K562 (cell line): ENCODE data around the gene KIF7. TPM values are rescaled to one million over a fixed set of nuclear protein-coding genes. Genes with fewer than 3 reads are reported as not detected.

Source experiments
- ATAC-seq: fragments of 200-7000 bp; cut with Tn5 transposase; 3 replicates; pipeline ENCODE4 v1.9.1; 2020; ENCODE audit warnings: moderate library complexity
- BruUV-seq: library from RNA; stranded (reverse); fragments of 400-500 nt; replicated peaks from 2 replicates; lab custom pipeline; 2021; lab: Mats Ljungman, UMichigan
- CTCF ChIA-PET: fragments of 300-600 bp; formaldehyde crosslinking; extraction: SDS; loops from one replicate; lab custom pipeline; 2021; ENCODE audit warnings: low intra/inter-chr PET ratio; lab: Yijun Ruan, JAX
- POLR2A ChIA-PET: fragments of 300-600, 350-650 bp; sonication (Branson Sonifier 250); formaldehyde crosslinking; extraction: SDS; loops from one replicate; lab custom pipeline; 2021; ENCODE audit warnings: antibody characterized with exemption, inconsistent platforms; lab: Yijun Ruan, JAX
- DNase-seq, 4 experiments: peaks; one replicate each; pipeline versions ENCODE4 v3.0.0 to v3.0.0-alpha.2; 2011 to 2018; ENCODE audit warnings: low spot score in 3 of 4, mixed read lengths in 3 of 4; ENCODE audit errors: extremely low read depth in 1 of 4
- FAIRE-seq: peaks from 2 replicates; lab custom pipeline; 2011; peaks lifted over from hg19 to GRCh38; lab: Jason Lieb, UNC
- H2AFZ ChIP-seq: 2 replicates; pipeline ENCODE4 v1.6.0; 2011; ENCODE audit warnings: low read depth, low read length, control low read depth, inconsistent platforms
- H3K27ac ChIP-seq: fragments of 200-600 bp; 3 replicates; pipeline ENCODE4 v1.8.0; 2011; ENCODE audit warnings: low read depth, mild to moderate bottlenecking, control low read depth, inconsistent platforms, low read length, moderate library complexity, mixed read lengths; ENCODE audit errors: extremely low read depth
- H3K27me3 ChIP-seq, 2 experiments: fragments of 300-600 bp in 1 of 2; 2 replicates in 1 of 2; 3 replicates in 1 of 2; pipeline versions ENCODE4 v1.6.0 to v1.8.0; 2011; ENCODE audit warnings: inconsistent platforms in 2 of 2, low read length in 2 of 2, mild to moderate bottlenecking in 1 of 2, mixed read lengths in 1 of 2, moderate library complexity in 1 of 2; ENCODE audit not compliant: control insufficient read depth in 2 of 2, insufficient read depth in 2 of 2
- H3K36me3 ChIP-seq: fragments of 300-600 bp; 3 replicates; pipeline ENCODE4 v1.8.0; 2011; ENCODE audit warnings: mild to moderate bottlenecking, low read length, inconsistent platforms; ENCODE audit not compliant: control insufficient read depth, insufficient read depth
- H3K4me1 ChIP-seq, 2 experiments: fragments of 200-600 bp in 1 of 2; replicated peaks in 1 of 2; 2 replicates in 1 of 2; 3 replicates in 1 of 2; pipeline versions ENCODE4 v1.5.1 to v1.8.0; 2011; ENCODE audit warnings: inconsistent platforms in 2 of 2, low read length in 2 of 2, mild to moderate bottlenecking in 1 of 2, mixed read lengths in 1 of 2, moderate library complexity in 1 of 2; ENCODE audit not compliant: control insufficient read depth in 2 of 2, insufficient read depth in 2 of 2
- H3K4me2 ChIP-seq: 2 replicates; pipeline ENCODE4 v1.6.1; 2011; ENCODE audit warnings: low read length, control low read depth, inconsistent platforms, mixed read lengths; ENCODE audit not compliant: insufficient read depth
- H3K4me3 ChIP-seq: fragments of 200-600 bp; sonication (generic), shearing (Covaris generic); 2 replicates; pipeline ENCODE4 v1.5.1; 2016; ENCODE audit warnings: control low read depth, inconsistent platforms
- H3K79me2 ChIP-seq: fragments of 200-600 bp; 3 replicates; pipeline ENCODE4 v1.8.0; 2011; ENCODE audit warnings: low read length, inconsistent platforms; ENCODE audit not compliant: control insufficient read depth, insufficient read depth
- H3K9ac ChIP-seq, 2 experiments: 2 replicates each; pipeline versions ENCODE4 v1.6.0 to v1.6.1; 2011; ENCODE audit warnings: low read depth in 2 of 2, low read length in 2 of 2, control low read depth in 1 of 2, inconsistent platforms in 1 of 2, mild to moderate bottlenecking in 1 of 2, mixed read lengths in 1 of 2; ENCODE audit not compliant: insufficient read depth in 1 of 2
- H3K9me1 ChIP-seq: one replicate; pipeline ENCODE4 v1.6.0; 2011; ENCODE audit warnings: inconsistent platforms, mild to moderate bottlenecking, low read length, moderate library complexity; ENCODE audit not compliant: control insufficient read depth, insufficient read depth
- H3K9me3 ChIP-seq: replicated peaks from 2 replicates; pipeline ENCODE4 v1.5.1; 2011; ENCODE audit warnings: low read depth, low read length, inconsistent platforms; ENCODE audit not compliant: control insufficient read depth, insufficient read depth
- H4K20me1 ChIP-seq: replicated peaks from 2 replicates; pipeline ENCODE4 v1.6.1; 2011; ENCODE audit warnings: low read length, inconsistent platforms, mixed read lengths; ENCODE audit not compliant: control insufficient read depth, insufficient read depth
- POLR2G ChIP-seq: fragments of 200-400 bp; formaldehyde crosslinking; IDR thresholded peaks from 2 replicates; pipeline ENCODE4 v1.6.1; 2017; ENCODE audit warnings: low read depth, mild to moderate bottlenecking, antibody characterized with exemption, low read length, moderate library complexity
- WGBS: fragments of 100-300 bp; shearing (Covaris generic); methylation state at CpG from one replicate; pipeline ENCODE4 v1.1.6; 2016; ENCODE audit warnings: low coverage, mixed read lengths; ENCODE audit not compliant: insufficient coverage; ENCODE audit errors: missing lambda C conversion rate; 5-methylcytosine and 5-hydroxymethylcytosine counted together
- in situ Hi-C: fragments of 300-500 bp; cut with MboI; formaldehyde crosslinking; loops from 4 replicates; pipeline ENCODE4 v1.15.0; 2018; ENCODE audit warnings: inconsistent platforms, mixed read lengths
- intact Hi-C: fragments of 100-400 bp; cut with micrococcal nuclease; formaldehyde crosslinking; loops from 2 replicates; pipeline ENCODE4 v1.14.2; 2022
- polyA plus RNA-seq, 8 experiments: library from polyadenylated mRNA; depleted of rRNA in 4 of 8; stranded (reverse) in 5 of 8; unstranded in 3 of 8; fragments of >200 nt; fragmentation: Nextera tagmentation in 2 of 8; fragmentation: Illumina TruSeq in 1 of 8; extraction: Ambion mirVana in 2 of 8; extraction: Trizol in 1 of 8; gene quantifications; 2 replicates each; pipeline versions ENCODE4 v1.2.1 to v1.2.3, GENCODE V29; 2011 to 2014; ENCODE audit warnings: inconsistent platforms in 1 of 8, missing spikeins in 1 of 8
- total RNA-seq, 7 experiments: library from RNA; depleted of rRNA in 6 of 7; stranded (reverse); fragments of >200 nt in 6 of 7; fragmentation: Illumina TruSeq in 2 of 7; extraction: Trizol in 2 of 7; gene quantifications; 2 replicates each; pipeline versions ENCODE4 v1.2.1 to v1.2.3, GENCODE V29; 2011 to 2021; ENCODE audit warnings: low replicate concordance in 1 of 7
- TF ChIP-seq, protein P1 (sequence below): fragments of 250-450 bp; sonication (Bioruptor Pico); IDR thresholded peaks from 2 replicates; pipeline ENCODE4 v1.8.0; 2021; ENCODE audit warnings: moderate library complexity, mild to moderate bottlenecking, inconsistent platforms

KIF7 gene
- total and polyA plus RNA-seq, 9 of the 15 experiments (the other 6 are each of a cell fraction or from before 2014, with no cell fraction given) = 0.04 to 2.0 (median 0.58) TPM

DNA sequence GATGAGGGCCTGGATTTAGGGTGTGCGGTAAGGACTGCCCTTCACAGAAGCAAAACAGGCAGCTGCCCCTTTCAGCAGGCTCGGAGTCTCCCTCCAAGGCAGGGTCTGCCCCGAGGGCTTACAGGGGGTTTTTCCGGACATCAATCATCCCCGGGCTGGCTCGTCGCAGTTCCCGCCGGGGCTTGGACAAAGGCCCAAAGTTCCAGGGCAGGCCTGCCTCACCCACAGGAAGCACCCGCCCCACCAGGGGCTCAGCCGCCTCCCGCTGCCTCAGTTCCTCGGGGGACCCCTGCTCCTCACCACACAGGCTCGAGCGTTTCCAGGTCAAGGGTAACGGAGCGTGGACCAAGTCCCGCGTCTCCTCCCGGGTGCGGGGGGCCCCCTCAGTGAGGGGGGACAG lies 27.0 kb downstream of the KIF7 start:
- in situ Hi-C loops (no loop called here), intact Hi-C loops (no loop called here)
- BruUV-seq = no TSS peak
- ChIA-PET CTCF (no interaction called here), POLR2A (interaction anchor here (0.8 kb wide), 2 partner anchors 11 to 13 kb away, joined by 3 read pairs; no protein-coding TSS in a partner anchor)
- Histone ChIP-seq H3K79me2 (no peaks in the 10 kb centered on the region), H3K36me3 (peaks cover 88% of the 10 kb centered on the region), H3K27me3 (no peaks in the 10 kb centered on the region), H4K20me1 (no peaks in the 10 kb centered on the region), H3K4me3 (no peak overlapping the region), H3K4me2 (no peak overlapping the region), H3K9me1 (no peaks in the 10 kb centered on the region), H3K9ac (no peak overlapping the region), H3K4me1 (no peaks in the 10 kb centered on the region; a peak in 1 of 5 replicates), H3K9me3 (peaks cover 2% of the 10 kb centered on the region; the same call in 1 of the 2 replicates), H2AFZ (no peak overlapping the region), H3K27ac (no peak overlapping the region)
- FAIRE-seq = no peak
- ATAC-seq = no peak
- peak in 1 of 4 experiments; percentile 4 for DNase-seq
- TF ChIP-seq, protein P1, sequence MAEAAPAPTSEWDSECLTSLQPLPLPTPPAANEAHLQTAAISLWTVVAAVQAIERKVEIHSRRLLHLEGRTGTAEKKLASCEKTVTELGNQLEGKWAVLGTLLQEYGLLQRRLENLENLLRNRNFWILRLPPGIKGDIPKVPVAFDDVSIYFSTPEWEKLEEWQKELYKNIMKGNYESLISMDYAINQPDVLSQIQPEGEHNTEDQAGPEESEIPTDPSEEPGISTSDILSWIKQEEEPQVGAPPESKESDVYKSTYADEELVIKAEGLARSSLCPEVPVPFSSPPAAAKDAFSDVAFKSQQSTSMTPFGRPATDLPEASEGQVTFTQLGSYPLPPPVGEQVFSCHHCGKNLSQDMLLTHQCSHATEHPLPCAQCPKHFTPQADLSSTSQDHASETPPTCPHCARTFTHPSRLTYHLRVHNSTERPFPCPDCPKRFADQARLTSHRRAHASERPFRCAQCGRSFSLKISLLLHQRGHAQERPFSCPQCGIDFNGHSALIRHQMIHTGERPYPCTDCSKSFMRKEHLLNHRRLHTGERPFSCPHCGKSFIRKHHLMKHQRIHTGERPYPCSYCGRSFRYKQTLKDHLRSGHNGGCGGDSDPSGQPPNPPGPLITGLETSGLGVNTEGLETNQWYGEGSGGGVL (CRISPR knock-in tag) = no peak
- peak; percentile 63 for TF ChIP-seq POLR2G
- 91% methylated on average over 9 of the region's 21 CpGs for WGBS
